SH-SY5Y (cell line): ENCODE data around the gene SLC9A9.

Experiments
- GATA2 ChIP-seq: IDR thresholded peaks from 2 replicates; pipeline ENCODE4 v1.6.1; 2011; ENCODE audit warnings: mild to moderate bottlenecking, low read depth, low read length
- GATA3 ChIP-seq: IDR thresholded peaks from 2 replicates; pipeline ENCODE4 v1.6.1; 2011; ENCODE audit warnings: low read depth, mild to moderate bottlenecking, low read length, moderate library complexity

SLC9A9 gene

GRCh38 chr3:143271136-143271535, 577.1 kb downstream of the SLC9A9 start:
- TF ChIP-seq GATA2 (no peak), GATA3 (no peak)

GRCh38 chr3:143269741-143270140, 578.5 kb downstream of the SLC9A9 start:
- TF ChIP-seq GATA3, result no peak
- TF ChIP-seq GATA2, result no peak

- TF ChIP-seq GATA2 (no peak), GATA3 (no peak)
These were observed 580.3 kb downstream of the SLC9A9 start for GRCh38 chr3:143267989-143268388.

- TF ChIP-seq GATA2 (no peak), GATA3 (no peak)
These were observed 581.3 kb downstream of the SLC9A9 start for GRCh38 chr3:143266927-143267326.

- TF ChIP-seq GATA3 (no peak), GATA2 (no peak)
These were observed 581.8 kb downstream of the SLC9A9 start for GRCh38 chr3:143266511-143266910.

- no peak for TF ChIP-seq GATA3
- TF ChIP-seq GATA2, result no peak
These were observed 582.7 kb downstream of the SLC9A9 start for GRCh38 chr3:143265501-143266070.

- TF ChIP-seq GATA2, result no peak
- TF ChIP-seq GATA3, result no peak
These were observed 584.3 kb downstream of the SLC9A9 start for GRCh38 chr3:143263852-143264513.

GRCh38 chr3:143261848-143262247, 586.4 kb downstream of the SLC9A9 start:
- TF ChIP-seq GATA3, result no peak
- no peak for TF ChIP-seq GATA2

- no peak for TF ChIP-seq GATA3
These were observed 589.6 kb downstream of the SLC9A9 start for GRCh38 chr3:143258692-143259091.

GRCh38 chr3:143256416-143256815, 591.9 kb downstream of the SLC9A9 start:
- no peak for TF ChIP-seq GATA3
- TF ChIP-seq GATA2, result no peak

GRCh38 chr3:143255739-143256138, 592.5 kb downstream of the SLC9A9 start:
- no peak for TF ChIP-seq GATA3
- no peak for TF ChIP-seq GATA2

GRCh38 chr3:143252931-143253330, 595.3 kb downstream of the SLC9A9 start:
- no peak for TF ChIP-seq GATA3
- TF ChIP-seq GATA2, result no peak

- TF ChIP-seq GATA2 (no peak), GATA3 (no peak)
These were observed 599.3 kb downstream of the SLC9A9 start for GRCh38 chr3:143249014-143249413.

- TF ChIP-seq GATA2, result no peak
- no peak for TF ChIP-seq GATA3
These were observed 601.2 kb downstream of the SLC9A9 start for GRCh38 chr3:143247073-143247472.

GRCh38 chr3:143245692-143246091, 602.6 kb downstream of the SLC9A9 start:
- no peak for TF ChIP-seq GATA2
- TF ChIP-seq GATA3, result no peak

GRCh38 chr3:143244516-143245063, 603.7 kb downstream of the SLC9A9 start:
- TF ChIP-seq GATA2 (no peak), GATA3 (no peak)
